Hepatocyte (in vitro differentiated cells): Measurements from ENCODE around the gene DSN1. TPM values are rescaled to one million over a fixed set of nuclear protein-coding genes. Genes with fewer than 3 reads are reported as not detected.

Experiments
- DNase-seq: peaks from one replicate; pipeline ENCODE4 v3.0.0-alpha.2; 2016; ENCODE audit warnings: low spot score
- H2AFZ ChIP-seq: fragments of 200-600 bp; sonication (generic); 2 replicates; pipeline ENCODE4 v1.6.0; 2016; ENCODE audit warnings: antibody characterized with exemption, mild to moderate bottlenecking
- H3K27ac ChIP-seq: fragments of 200-600 bp; sonication (generic); 2 replicates; pipeline ENCODE4 v1.5.1; 2016; ENCODE audit warnings: mild to moderate bottlenecking
- H3K27me3 ChIP-seq: fragments of 200-600 bp; sonication (generic); 2 replicates; pipeline ENCODE4 v1.6.1; 2016
- H3K36me3 ChIP-seq: fragments of 200-600 bp; sonication (generic); replicated peaks from 2 replicates; pipeline ENCODE4 v1.5.1; 2016; ENCODE audit warnings: low read depth; ENCODE audit not compliant: insufficient read depth
- H3K4me1 ChIP-seq: fragments of 200-600 bp; sonication (generic); 2 replicates; pipeline ENCODE4 v1.5.1; 2016; ENCODE audit warnings: mild to moderate bottlenecking, moderate library complexity; ENCODE audit not compliant: insufficient read depth
- H3K4me2 ChIP-seq: fragments of 200-600 bp; sonication (generic); 2 replicates; pipeline ENCODE4 v1.6.0; 2016
- H3K4me3 ChIP-seq: fragments of 200-600 bp; sonication (generic); 2 replicates; pipeline ENCODE4 v1.5.1; 2016; ENCODE audit warnings: mild to moderate bottlenecking
- H3K79me2 ChIP-seq: fragments of 200-600 bp; sonication (generic); 2 replicates; pipeline ENCODE4 v1.6.0; 2017; ENCODE audit warnings: mild to moderate bottlenecking
- H3K9me2 ChIP-seq: fragments of 200-600 bp; sonication (generic); replicated peaks from 2 replicates; pipeline ENCODE4 v1.6.0; 2017; ENCODE audit warnings: mild to moderate bottlenecking; ENCODE audit not compliant: insufficient read depth
- H3K9me3 ChIP-seq: fragments of 200-600 bp; sonication (generic); 2 replicates; pipeline ENCODE4 v1.5.1; 2016; ENCODE audit warnings: low read depth, mild to moderate bottlenecking
- H4K20me1 ChIP-seq: fragments of 200-600 bp; sonication (generic); 2 replicates; pipeline ENCODE4 v1.6.0; 2016; ENCODE audit warnings: mild to moderate bottlenecking; ENCODE audit not compliant: insufficient read depth, poor library complexity, severe bottlenecking
- EZH2 ChIP-seq: fragments of 200-600 bp; sonication (generic); IDR thresholded peaks from 2 replicates; pipeline ENCODE4 v1.6.1; 2016; ENCODE audit warnings: antibody characterized with exemption, mild to moderate bottlenecking, borderline replicate concordance
- EZH2phosphoT487 ChIP-seq: fragments of 200-600 bp; sonication (generic); IDR thresholded peaks from one replicate; pipeline ENCODE4 v1.6.1; 2018; ENCODE audit warnings: antibody characterized with exemption, mild to moderate bottlenecking, low read depth, moderate library complexity; ENCODE audit not compliant: unreplicated experiment, severe bottlenecking
- WGBS: methylation state at CpG from one replicate; pipeline ENCODE4 v1.1.6; 2016; ENCODE audit warnings: low lambda C conversion rate; ENCODE audit errors: missing lambda C conversion rate; 5-methylcytosine and 5-hydroxymethylcytosine counted together
- polyA plus RNA-seq: library from polyadenylated mRNA; unstranded; fragments of >200 nt; fragmentation: Nextera tagmentation; extraction: Ambion mirVana; gene quantifications from 2 replicates; pipeline ENCODE4 v1.2.1, GENCODE V29; 2016
- total RNA-seq: library from RNA; depleted of rRNA; stranded (reverse); fragments of >200 nt; gene quantifications from 2 replicates; pipeline ENCODE4 v1.2.3, GENCODE V29; 2014
- TF ChIP-seq, protein P1 (sequence below): fragments of 200-600 bp; sonication (generic); IDR thresholded peaks from 2 replicates; pipeline ENCODE4 v1.5.1; 2016; ENCODE audit warnings: antibody characterized with exemption, mild to moderate bottlenecking; ENCODE audit not compliant: poor library complexity

Gene DSN1
- total and polyA plus RNA-seq, 2 experiments from 2014 or later, result 9.5 to 12.7 TPM

DNA sequence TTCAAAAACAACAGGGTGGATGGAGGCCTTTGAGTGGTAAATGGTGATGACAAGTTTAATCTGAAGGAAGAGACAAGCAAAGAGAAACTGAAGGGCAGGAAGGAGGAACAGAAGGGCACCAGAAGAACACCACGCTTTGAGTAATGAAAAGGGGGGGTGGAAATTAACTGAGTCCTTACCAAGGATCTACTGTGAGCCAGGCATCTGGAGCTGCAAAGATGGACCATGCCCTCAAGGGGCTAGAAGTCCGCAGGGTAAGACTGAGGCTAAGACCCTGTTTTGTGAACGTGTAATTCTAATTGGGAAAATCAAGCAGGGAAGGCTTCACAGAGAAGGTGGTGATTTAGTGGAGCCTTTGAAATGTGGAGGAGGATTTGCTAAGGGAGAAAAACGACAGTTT lies 29.3 kb downstream of the DSN1 start:
- Histone ChIP-seq H3K36me3 (no peaks in the 10 kb centered on the region), H4K20me1 (no peaks in the 10 kb centered on the region), H3K4me2 (peak overlapping the region; percentile 99), H3K4me1 (peaks cover 12% of the 10 kb centered on the region), H3K9me2 (no peaks in the 10 kb centered on the region), H3K9me3 (no peaks in the 10 kb centered on the region), H2AFZ (no peak overlapping the region), H3K27ac (no peak overlapping the region), H3K4me3 (no peak overlapping the region), H3K79me2 (peaks cover 6% of the 10 kb centered on the region), H3K27me3 (no peaks in the 10 kb centered on the region)
- peak; percentile 6 for DNase-seq
- 59% methylated on average over 4 of the region's 4 CpGs for WGBS
- no peak for TF ChIP-seq EZH2phosphoT487
- TF ChIP-seq EZH2, result no peak
- TF ChIP-seq, protein P1, sequence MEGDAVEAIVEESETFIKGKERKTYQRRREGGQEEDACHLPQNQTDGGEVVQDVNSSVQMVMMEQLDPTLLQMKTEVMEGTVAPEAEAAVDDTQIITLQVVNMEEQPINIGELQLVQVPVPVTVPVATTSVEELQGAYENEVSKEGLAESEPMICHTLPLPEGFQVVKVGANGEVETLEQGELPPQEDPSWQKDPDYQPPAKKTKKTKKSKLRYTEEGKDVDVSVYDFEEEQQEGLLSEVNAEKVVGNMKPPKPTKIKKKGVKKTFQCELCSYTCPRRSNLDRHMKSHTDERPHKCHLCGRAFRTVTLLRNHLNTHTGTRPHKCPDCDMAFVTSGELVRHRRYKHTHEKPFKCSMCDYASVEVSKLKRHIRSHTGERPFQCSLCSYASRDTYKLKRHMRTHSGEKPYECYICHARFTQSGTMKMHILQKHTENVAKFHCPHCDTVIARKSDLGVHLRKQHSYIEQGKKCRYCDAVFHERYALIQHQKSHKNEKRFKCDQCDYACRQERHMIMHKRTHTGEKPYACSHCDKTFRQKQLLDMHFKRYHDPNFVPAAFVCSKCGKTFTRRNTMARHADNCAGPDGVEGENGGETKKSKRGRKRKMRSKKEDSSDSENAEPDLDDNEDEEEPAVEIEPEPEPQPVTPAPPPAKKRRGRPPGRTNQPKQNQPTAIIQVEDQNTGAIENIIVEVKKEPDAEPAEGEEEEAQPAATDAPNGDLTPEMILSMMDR, result no peak

DNA sequence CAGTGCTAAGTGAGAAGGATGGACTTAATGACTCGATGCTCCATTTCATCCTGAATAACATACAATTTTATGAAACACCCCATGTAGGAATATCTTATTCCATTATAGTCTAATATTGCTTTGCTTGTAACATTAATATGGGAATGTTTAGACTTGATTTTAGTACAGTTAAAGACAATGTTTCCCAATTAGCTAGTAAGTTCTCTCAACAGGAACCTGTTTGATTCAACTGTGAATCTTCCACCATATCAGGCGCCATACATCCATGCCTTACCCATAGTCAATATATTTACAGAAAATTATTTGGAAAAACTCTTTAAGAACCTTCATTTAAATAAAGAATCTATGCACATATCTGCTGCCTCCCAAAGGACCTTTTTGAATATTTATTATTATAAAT lies 31.0 kb downstream of the DSN1 start:
- H3K4me3 ChIP-seq, result no peak overlapping the region
- no peaks in the 10 kb centered on the region for H3K27me3 ChIP-seq
- 100% methylated on average over 2 of the region's 2 CpGs for WGBS
- no peak overlapping the region for H3K27ac ChIP-seq
- no peaks in the 10 kb centered on the region for H3K9me3 ChIP-seq
- peaks cover 7% of the 10 kb centered on the region for H3K79me2 ChIP-seq
- H3K9me2 ChIP-seq, result no peaks in the 10 kb centered on the region
- H4K20me1 ChIP-seq, result no peaks in the 10 kb centered on the region
- H3K4me1 ChIP-seq, result peaks cover 12% of the 10 kb centered on the region
- H3K36me3 ChIP-seq, result no peaks in the 10 kb centered on the region
- H2AFZ ChIP-seq, result no peak overlapping the region
- TF ChIP-seq, protein P1, result no peak
- TF ChIP-seq EZH2 (no peak), EZH2phosphoT487 (no peak)
- no peak for DNase-seq
- no peak overlapping the region for H3K4me2 ChIP-seq

GRCh38 chr20:36741072-36741471 lies 32.5 kb downstream of the DSN1 start:
- WGBS, result 53% methylated on average over 4 of the region's 4 CpGs
- Histone ChIP-seq H3K9me3 (no peaks in the 10 kb centered on the region), H4K20me1 (no peaks in the 10 kb centered on the region), H3K27me3 (no peaks in the 10 kb centered on the region), H3K4me3 (no peak overlapping the region), H3K79me2 (peaks cover 9% of the 10 kb centered on the region), H3K4me1 (peaks cover 12% of the 10 kb centered on the region), H3K36me3 (no peaks in the 10 kb centered on the region), H2AFZ (no peak overlapping the region), H3K4me2 (no peak overlapping the region), H3K27ac (no peak overlapping the region), H3K9me2 (no peaks in the 10 kb centered on the region)
- TF ChIP-seq EZH2phosphoT487 (no peak), EZH2 (no peak)
- TF ChIP-seq, protein P1, result no peak
- DNase-seq, result no peak

DNA sequence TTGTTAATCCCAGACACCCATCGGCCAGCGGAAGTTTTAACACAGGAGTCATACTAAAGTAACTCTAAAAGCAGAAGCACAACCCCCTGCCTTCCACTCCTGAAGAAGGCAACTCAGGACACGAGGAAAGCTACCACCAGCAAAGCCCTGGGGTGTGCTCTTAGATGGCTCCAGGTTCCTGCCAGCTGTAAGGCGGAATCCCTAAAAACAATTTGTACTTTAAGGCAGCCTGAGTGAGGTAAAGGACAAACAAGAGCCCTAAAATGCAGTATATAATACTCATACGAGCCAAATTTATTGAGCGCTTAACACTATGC lies 36.4 kb downstream of the DSN1 start:
- no peak overlapping the region for H2AFZ ChIP-seq
- H3K27ac ChIP-seq, result no peak overlapping the region
- DNase-seq, result no peak
- no peaks in the 10 kb centered on the region for H3K9me3 ChIP-seq
- no peaks in the 10 kb centered on the region for H3K27me3 ChIP-seq
- no peak overlapping the region for H3K4me3 ChIP-seq
- TF ChIP-seq EZH2, result no peak
- TF ChIP-seq, protein P1, result no peak
- no peak overlapping the region for H3K4me2 ChIP-seq
- 87% methylated on average over 6 of the region's 6 CpGs for WGBS
- H3K79me2 ChIP-seq, result peaks cover 12% of the 10 kb centered on the region
- no peaks in the 10 kb centered on the region for H3K36me3 ChIP-seq
- no peaks in the 10 kb centered on the region for H3K4me1 ChIP-seq
- H4K20me1 ChIP-seq, result no peaks in the 10 kb centered on the region
- no peaks in the 10 kb centered on the region for H3K9me2 ChIP-seq
